Fibroblast of lung (primary cell): ENCODE data around the gene RASSF4. TPM values are rescaled to one million over a fixed set of nuclear protein-coding genes. Genes with fewer than 3 reads are reported as not detected.

Experiments used
- DNase-seq, 2 donors: peaks; one replicate each; pipeline versions ENCODE4 v3.0.0 to v3.0.0-alpha.2; 2010; ENCODE audit warnings: low read depth in 2 of 2
- H2AFZ ChIP-seq: 2 replicates; pipeline ENCODE4 v1.5.1; 2012; ENCODE audit warnings: low read length, control low read depth, inconsistent platforms
- H3K27ac ChIP-seq: 2 replicates; pipeline ENCODE4 v1.5.1; 2011; ENCODE audit warnings: low read length, control low read depth; ENCODE audit not compliant: insufficient read depth
- H3K27me3 ChIP-seq: 2 replicates; pipeline ENCODE4 v1.5.1; 2011; ENCODE audit warnings: mild to moderate bottlenecking, low read length; ENCODE audit not compliant: control insufficient read depth, insufficient read depth
- H3K36me3 ChIP-seq: 2 replicates; pipeline ENCODE4 v1.5.1; 2011; ENCODE audit warnings: low read length; ENCODE audit not compliant: control insufficient read depth, insufficient read depth
- H3K4me1 ChIP-seq: 2 replicates; pipeline ENCODE4 v1.5.1; 2011; ENCODE audit warnings: low read length; ENCODE audit not compliant: control insufficient read depth, insufficient read depth; ENCODE audit errors: extremely low read depth
- H3K4me2 ChIP-seq: 2 replicates; pipeline ENCODE4 v1.5.1; 2011; ENCODE audit warnings: low read length, control low read depth; ENCODE audit not compliant: insufficient read depth; ENCODE audit errors: extremely low read depth
- H3K4me3 ChIP-seq, 4 experiments: fragments of 200-600 bp in 1 of 4; sonication (generic) in 1 of 4; replicated peaks in 1 of 4; 2 replicates each; pipeline ENCODE4 v1.5.1; 2011 to 2016; ENCODE audit warnings: low read length in 4 of 4, low read depth in 3 of 4, mild to moderate bottlenecking in 3 of 4, control low read depth in 2 of 4, inconsistent platforms in 1 of 4, mixed read lengths in 1 of 4; ENCODE audit not compliant: insufficient read depth in 1 of 4; ENCODE audit errors: control extremely low read depth in 1 of 4
- H3K79me2 ChIP-seq: 2 replicates; pipeline ENCODE4 v1.5.1; 2012; ENCODE audit warnings: mild to moderate bottlenecking, low read length, inconsistent platforms; ENCODE audit not compliant: control insufficient read depth, insufficient read depth
- H3K9ac ChIP-seq: 2 replicates; pipeline ENCODE4 v1.5.1; 2011; ENCODE audit warnings: mild to moderate bottlenecking, low read length, control low read depth; ENCODE audit not compliant: insufficient read depth
- H3K9me3 ChIP-seq: 2 replicates; pipeline ENCODE4 v1.5.1; 2012; ENCODE audit warnings: low read depth, low read length; ENCODE audit not compliant: control insufficient read depth, insufficient read depth
- H4K20me1 ChIP-seq: 2 replicates; pipeline ENCODE4 v1.5.1; 2011; ENCODE audit warnings: low read length; ENCODE audit not compliant: control insufficient read depth, insufficient read depth; ENCODE audit errors: extremely low read depth
- EZH2 ChIP-seq: IDR thresholded peaks from 2 replicates; pipeline ENCODE4 v1.5.1; 2012; ENCODE audit warnings: low read length, control low read depth, mild to moderate bottlenecking; ENCODE audit errors: missing control alignments
- polyA plus RNA-seq, 2 donors: library from polyadenylated mRNA; depleted of rRNA in 1 of 2; stranded (reverse) in 1 of 2; unstranded in 1 of 2; fragments of >200 nt; gene quantifications; 2 replicates each; pipeline ENCODE4 v1.2.1, GENCODE V29; 2011 to 2012; ENCODE audit warnings: missing spikeins in 1 of 2
- total RNA-seq: library from RNA; depleted of rRNA; stranded (reverse); fragments of >200 nt; gene quantifications from 2 replicates; pipeline ENCODE4 v1.2.1, GENCODE V29; 2014
- TF ChIP-seq, protein P1 (sequence below), 2 donors: IDR thresholded peaks in 1 of 2; conservative IDR thresholded peaks in 1 of 2; 1 replicate in 1 of 2; 2 replicates in 1 of 2; pipeline ENCODE4 v1.5.1; 2011 to 2012; ENCODE audit warnings: low read length in 2 of 2, control low read depth in 1 of 2, inconsistent platforms in 1 of 2, low read depth in 1 of 2, mild to moderate bottlenecking in 1 of 2

Gene RASSF4
- total and polyA plus RNA-seq, 2 donors (not counting 1 experiment from before 2014, with no cell fraction given), result 6.4 to 11.4 TPM

DNA sequence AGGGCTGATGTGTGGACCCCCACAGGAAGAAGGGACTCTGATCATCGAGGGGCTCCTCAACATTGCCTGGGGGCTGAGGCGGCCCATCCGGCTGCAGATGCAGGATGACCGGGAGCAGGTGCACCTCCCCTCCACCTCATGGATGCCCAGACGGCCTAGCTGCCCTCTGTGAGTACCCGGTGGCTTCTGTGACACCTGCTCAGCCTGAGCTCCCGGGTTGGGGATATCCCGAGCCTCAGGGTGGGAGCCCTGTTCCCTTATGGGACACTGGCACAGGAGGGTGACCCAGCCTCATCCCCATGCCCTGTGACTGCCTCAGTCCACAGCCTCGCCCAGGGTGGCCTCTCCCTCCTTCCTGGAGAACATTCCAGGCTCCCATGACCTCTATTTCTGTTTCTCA is 22.9 kb downstream of the RASSF4 start:
- H3K4me1 ChIP-seq, result peaks cover 38% of the 10 kb centered on the region
- H3K9me3 ChIP-seq, result no peaks in the 10 kb centered on the region
- peaks cover under 1% of the 10 kb centered on the region for H3K36me3 ChIP-seq
- no peak overlapping the region for H3K4me3 ChIP-seq
- H3K4me2 ChIP-seq, result no peak overlapping the region
- DNase-seq, result no peak
- peaks cover 5% of the 10 kb centered on the region for H3K79me2 ChIP-seq
- TF ChIP-seq EZH2, result no peak
- TF ChIP-seq, protein P1, sequence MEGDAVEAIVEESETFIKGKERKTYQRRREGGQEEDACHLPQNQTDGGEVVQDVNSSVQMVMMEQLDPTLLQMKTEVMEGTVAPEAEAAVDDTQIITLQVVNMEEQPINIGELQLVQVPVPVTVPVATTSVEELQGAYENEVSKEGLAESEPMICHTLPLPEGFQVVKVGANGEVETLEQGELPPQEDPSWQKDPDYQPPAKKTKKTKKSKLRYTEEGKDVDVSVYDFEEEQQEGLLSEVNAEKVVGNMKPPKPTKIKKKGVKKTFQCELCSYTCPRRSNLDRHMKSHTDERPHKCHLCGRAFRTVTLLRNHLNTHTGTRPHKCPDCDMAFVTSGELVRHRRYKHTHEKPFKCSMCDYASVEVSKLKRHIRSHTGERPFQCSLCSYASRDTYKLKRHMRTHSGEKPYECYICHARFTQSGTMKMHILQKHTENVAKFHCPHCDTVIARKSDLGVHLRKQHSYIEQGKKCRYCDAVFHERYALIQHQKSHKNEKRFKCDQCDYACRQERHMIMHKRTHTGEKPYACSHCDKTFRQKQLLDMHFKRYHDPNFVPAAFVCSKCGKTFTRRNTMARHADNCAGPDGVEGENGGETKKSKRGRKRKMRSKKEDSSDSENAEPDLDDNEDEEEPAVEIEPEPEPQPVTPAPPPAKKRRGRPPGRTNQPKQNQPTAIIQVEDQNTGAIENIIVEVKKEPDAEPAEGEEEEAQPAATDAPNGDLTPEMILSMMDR (conservative IDR thresholded peaks at IDR 0.05 in 1 of 2, IDR thresholded peaks at IDR 0.05 in 1 of 2; ENCODE audit: low read depth in 1 of 2, low read length in 2 of 2), result no peak
- no peaks in the 10 kb centered on the region for H4K20me1 ChIP-seq
- H3K27ac ChIP-seq, result no peak overlapping the region
- H2AFZ ChIP-seq, result no peak overlapping the region
- no peak overlapping the region for H3K9ac ChIP-seq
- no peaks in the 10 kb centered on the region for H3K27me3 ChIP-seq

- Histone ChIP-seq H3K79me2 (peaks cover 2% of the 10 kb centered on the region), H3K9ac (no peak overlapping the region), H3K9me3 (no peaks in the 10 kb centered on the region), H3K4me3 (no peak overlapping the region), H3K27ac (no peak overlapping the region), H2AFZ (no peak overlapping the region), H3K4me2 (no peak overlapping the region), H3K36me3 (no peaks in the 10 kb centered on the region), H4K20me1 (no peaks in the 10 kb centered on the region), H3K27me3 (no peaks in the 10 kb centered on the region), H3K4me1 (peaks cover 38% of the 10 kb centered on the region)
- no peak for TF ChIP-seq EZH2
- TF ChIP-seq, protein P1 (conservative IDR thresholded peaks at IDR 0.05 in 1 of 2, IDR thresholded peaks at IDR 0.05 in 1 of 2; ENCODE audit: low read depth in 1 of 2, low read length in 2 of 2), result no peak
- no peak for DNase-seq
Measured at GRCh38 chr10:44983066-44983894, 23.7 kb downstream of the RASSF4 start.

DNA sequence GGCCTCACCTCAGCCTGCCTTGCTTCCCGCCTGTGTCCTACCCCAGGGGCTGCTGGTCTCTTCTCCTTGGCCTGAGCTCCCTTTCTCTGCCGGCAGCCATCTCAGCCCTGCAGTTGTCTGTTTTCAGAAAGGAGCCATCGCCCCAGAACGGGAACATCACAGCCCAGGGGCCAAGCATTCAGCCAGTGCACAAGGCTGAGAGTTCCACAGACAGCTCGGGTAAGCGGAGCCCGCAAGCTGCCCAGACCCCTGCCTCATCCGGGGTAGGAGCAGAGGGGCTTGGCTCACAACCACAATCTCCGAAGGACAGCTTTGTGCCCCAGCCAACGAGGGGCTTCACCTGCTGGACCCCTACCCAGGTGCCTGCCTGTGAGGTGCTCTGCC is 24.3 kb downstream of the RASSF4 start:
- Histone ChIP-seq H3K4me3 (no peak overlapping the region), H3K27me3 (no peaks in the 10 kb centered on the region), H3K27ac (no peak overlapping the region), H3K4me1 (peaks cover 34% of the 10 kb centered on the region), H3K79me2 (no peaks in the 10 kb centered on the region), H3K4me2 (no peak overlapping the region), H3K9ac (no peak overlapping the region), H4K20me1 (no peaks in the 10 kb centered on the region), H3K36me3 (no peaks in the 10 kb centered on the region), H2AFZ (no peak overlapping the region), H3K9me3 (no peaks in the 10 kb centered on the region)
- TF ChIP-seq, protein P1 (conservative IDR thresholded peaks at IDR 0.05 in 1 of 2, IDR thresholded peaks at IDR 0.05 in 1 of 2; ENCODE audit: low read depth in 1 of 2, low read length in 2 of 2), result no peak
- no peak for TF ChIP-seq EZH2
- DNase-seq, result no peak
